Activated effector memory CD4-positive, alpha-beta T cell treated with anti-CD3 and anti-CD28 coated beads, Interleukin-2, amount 50 U/mL, for 16 hours (primary cell): Measurements from ENCODE around the gene BHLHE23.

Experiments
- DNase-seq: peaks from one replicate; pipeline ENCODE4 v3.0.0-alpha.2; 2020

Gene BHLHE23

GRCh38 chr20:63006540-63007359 is at the start of gene BHLHE23:
TSS of gene BHLHE23 (minus strand) at chr20:63006964. CDS start at chr20:63006774, 190 bp downstream.
- no peak for DNase-seq

GRCh38 chr20:63055575-63056235 is 48.9 kb upstream of the BHLHE23 start:
- peak; percentile 57 for DNase-seq

- peak; percentile 45 for DNase-seq
Measured at GRCh38 chr20:63054681-63055240, 48.0 kb upstream of the BHLHE23 start.

- DNase-seq, result peak; percentile 53
Measured at GRCh38 chr20:63054103-63054474, 47.3 kb upstream of the BHLHE23 start.

GRCh38 chr20:63053432-63054102 is 46.8 kb upstream of the BHLHE23 start:
- peak; percentile 46 for DNase-seq

GRCh38 chr20:63052571-63053431 is 46.0 kb upstream of the BHLHE23 start:
- DNase-seq, result no peak

GRCh38 chr20:63051911-63052310 is 45.1 kb upstream of the BHLHE23 start:
- DNase-seq, result no peak

- DNase-seq, result no peak
Measured at GRCh38 chr20:63051186-63051860, 44.6 kb upstream of the BHLHE23 start.

- no peak for DNase-seq
Measured at GRCh38 chr20:63050406-63050805, 43.6 kb upstream of the BHLHE23 start.

- DNase-seq, result no peak
Measured at GRCh38 chr20:63049561-63050221, 42.9 kb upstream of the BHLHE23 start.

GRCh38 chr20:63049191-63049518 is 42.4 kb upstream of the BHLHE23 start:
- no peak for DNase-seq

GRCh38 chr20:63048516-63049190 is 41.9 kb upstream of the BHLHE23 start:
- no peak for DNase-seq

GRCh38 chr20:63047946-63048345 is 41.2 kb upstream of the BHLHE23 start:
- DNase-seq, result no peak

- no peak for DNase-seq
Measured at GRCh38 chr20:63047267-63047666, 40.5 kb upstream of the BHLHE23 start.

- no peak for DNase-seq
Measured at GRCh38 chr20:63046841-63047240, 40.1 kb upstream of the BHLHE23 start.

- DNase-seq, result no peak
Measured at GRCh38 chr20:63045991-63046390, 39.2 kb upstream of the BHLHE23 start.

GRCh38 chr20:63045401-63045800 is 38.6 kb upstream of the BHLHE23 start:
- DNase-seq, result no peak

GRCh38 chr20:63044605-63045004 is 37.8 kb upstream of the BHLHE23 start:
- no peak for DNase-seq

- no peak for DNase-seq
Measured at GRCh38 chr20:63044204-63044600, 37.4 kb upstream of the BHLHE23 start.

- DNase-seq, result no peak
Measured at GRCh38 chr20:63043348-63044203, 36.8 kb upstream of the BHLHE23 start.
